Forelimb muscle (tissue), 1 donor: ENCODE measurements around the gene GLIS1. TPM values are rescaled to one million over a fixed set of nuclear protein-coding genes. Genes with fewer than 3 reads are reported as not detected.

ENCODE experiments used
- DNase-seq: peaks from one replicate; pipeline ENCODE4 v3.0.0-alpha.2; 2013; ENCODE audit warnings: low read depth
- polyA plus RNA-seq: library from polyadenylated mRNA; unstranded; fragments of 120-200 nt; gene quantifications from one replicate; pipeline ENCODE4 v1.2.1, GENCODE V29; 2013; ENCODE audit not compliant: insufficient read length

Gene GLIS1
- polyA plus RNA-seq, 1 donor, result 0.06 TPM

GRCh38 chr1:53594391-53595180 lies 144.4 kb downstream of the GLIS1 start:
- DNase-seq, result no peak

DNA sequence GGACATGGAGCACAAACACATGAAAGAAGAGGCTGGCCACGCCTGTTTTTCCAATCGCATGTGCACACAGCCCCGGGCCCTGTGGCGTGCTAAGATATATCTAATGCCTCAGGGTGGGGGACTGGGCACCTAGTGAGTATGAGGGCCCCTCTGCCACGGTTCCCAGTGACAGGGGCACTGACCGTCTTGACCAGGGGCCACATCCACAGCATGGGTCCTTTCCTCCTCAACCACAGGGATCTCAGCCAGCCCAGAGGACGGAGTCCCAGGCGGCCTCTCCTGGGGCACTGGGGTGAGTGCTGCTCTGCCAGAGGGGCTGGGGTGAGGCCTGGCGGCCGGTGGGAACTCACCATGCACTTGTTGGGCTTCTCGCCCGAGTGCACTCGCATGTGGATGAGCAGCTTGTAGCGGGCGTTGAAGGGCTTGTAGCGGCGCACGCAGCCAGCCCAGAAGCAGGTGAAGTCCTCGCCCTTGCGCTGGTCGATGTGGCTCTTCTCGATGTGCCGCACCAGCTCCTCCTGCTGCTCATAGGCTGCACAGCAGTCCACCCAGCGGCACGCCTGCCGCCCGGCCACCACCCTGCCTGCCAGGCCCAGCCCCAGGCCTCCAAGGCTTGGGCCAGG lies 145.1 kb downstream of the GLIS1 start:
- DNase-seq, result no peak

DNA sequence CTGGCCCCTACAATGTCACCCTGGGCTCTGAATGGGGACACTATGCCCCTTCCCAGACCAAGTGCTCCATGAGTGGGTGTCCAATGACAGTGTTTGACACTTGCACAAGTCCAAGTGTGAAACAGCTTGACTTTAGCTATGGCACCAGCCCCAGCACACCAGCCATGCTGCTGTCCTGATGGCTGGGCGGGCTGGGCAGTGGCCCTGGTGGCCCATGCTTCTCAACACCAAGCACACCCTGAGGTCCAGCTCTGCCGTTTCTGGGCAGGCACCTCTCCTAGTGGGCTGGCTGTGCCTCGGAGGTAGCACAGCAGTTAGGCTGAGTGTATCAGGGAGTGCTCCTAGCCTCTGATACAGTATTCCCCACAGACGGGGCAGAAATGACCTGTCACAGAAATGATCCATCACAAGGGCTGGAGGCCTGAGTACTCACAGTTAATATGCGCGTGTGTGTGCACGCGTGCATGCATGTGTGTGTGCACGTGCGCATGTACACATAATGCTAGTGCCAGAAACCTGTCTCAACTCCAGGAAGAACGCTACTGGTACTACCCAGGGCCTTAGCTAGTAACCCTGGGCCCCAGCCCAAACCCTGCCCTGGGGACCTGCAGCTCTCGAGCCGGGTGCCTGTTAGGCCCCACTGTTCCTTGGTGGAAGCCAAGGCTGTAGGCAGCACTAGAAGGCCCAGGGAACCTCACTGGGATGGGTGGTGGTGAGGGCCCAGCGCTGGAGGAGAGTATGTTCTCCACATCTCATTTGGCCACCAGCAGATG lies 145.8 kb downstream of the GLIS1 start:
- no peak for DNase-seq

DNA sequence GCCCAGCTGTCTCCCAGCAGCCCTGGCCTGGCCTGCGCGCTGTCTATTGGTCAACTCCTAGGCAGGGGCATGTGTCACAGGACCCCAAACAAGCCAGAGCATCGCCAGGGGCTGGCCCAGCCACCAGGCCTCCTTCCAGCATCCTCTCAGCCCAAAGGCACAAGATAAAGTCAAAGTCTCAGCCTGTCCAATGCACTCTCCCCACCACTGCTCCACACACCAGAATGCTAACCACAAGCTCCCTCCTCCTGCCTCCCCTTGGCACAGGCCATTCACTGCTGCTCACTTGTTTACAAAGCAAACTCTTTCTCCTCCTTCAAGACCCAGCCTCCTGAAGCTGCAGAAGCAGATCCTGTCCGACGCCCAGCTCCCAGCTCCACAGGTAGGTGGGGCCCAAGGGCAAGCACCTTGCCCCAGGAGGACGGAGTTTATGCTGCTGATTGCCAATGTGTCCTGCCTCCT lies 146.4 kb downstream of the GLIS1 start:
- DNase-seq, result no peak

DNA sequence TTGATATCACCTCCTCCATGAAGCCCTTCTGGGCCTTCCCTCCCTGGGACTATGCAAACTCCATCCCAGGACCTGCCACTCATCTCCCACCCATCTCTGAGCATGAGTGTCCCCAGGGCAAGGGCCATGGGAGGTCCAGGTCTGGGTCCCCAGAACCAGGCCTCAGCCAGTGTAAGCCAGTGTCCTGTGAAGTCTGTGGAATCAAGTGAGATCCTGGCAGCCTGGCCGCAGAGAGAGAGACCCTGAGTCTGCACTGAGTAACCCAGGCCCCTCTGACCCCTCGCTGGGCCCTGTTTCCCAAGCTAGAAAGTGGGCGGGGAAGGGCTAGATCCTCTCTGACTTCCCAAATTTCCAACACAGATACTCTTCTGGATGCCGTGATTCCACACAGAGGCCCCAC lies 147.0 kb downstream of the GLIS1 start:
- no peak for DNase-seq

DNA sequence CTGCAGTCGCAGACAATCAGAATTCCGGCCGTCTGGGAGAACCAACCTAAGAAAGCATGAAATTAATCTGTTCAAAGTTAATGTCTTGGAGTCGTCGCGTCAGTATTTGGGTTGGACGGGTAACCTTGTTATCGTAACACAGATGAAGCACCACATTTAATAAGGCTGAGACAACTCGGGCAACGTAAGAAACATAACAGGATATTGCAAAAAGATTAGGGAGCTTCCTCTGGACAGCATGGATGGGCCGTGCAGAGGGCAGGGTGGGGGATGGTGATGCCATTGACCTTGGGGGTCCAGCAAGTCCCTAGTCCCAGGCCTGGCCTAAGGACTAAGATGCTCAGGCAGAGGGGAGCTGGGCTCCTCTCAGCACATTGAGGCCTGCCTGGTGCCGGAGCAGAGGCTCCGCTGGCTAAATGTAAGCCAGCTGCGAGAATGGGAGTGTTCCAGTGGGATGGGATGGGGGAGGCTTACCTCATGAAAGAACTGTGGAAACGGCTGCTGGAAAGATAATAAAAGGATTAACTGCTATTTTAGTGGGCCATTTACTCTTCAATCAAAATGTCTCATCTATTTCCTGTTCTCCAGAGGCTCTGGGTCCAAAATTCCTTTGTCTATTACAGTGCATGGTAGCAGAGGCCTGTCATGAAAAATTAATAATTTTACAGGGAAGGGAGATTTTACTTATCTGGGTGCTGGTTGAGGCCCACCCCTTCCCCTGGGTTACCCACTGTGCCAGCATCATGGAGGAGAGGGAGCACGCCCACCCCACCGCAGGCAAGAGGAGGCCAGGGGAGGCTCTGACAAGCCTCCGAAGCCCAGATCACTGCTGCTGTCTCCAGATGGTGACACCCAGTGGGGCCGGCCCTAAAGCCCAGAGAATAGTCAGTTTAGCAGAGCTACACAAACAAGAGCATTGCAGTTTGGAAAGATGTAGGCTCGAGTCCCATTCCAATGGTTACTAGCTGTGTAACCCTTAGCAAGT lies 148.1 kb downstream of the GLIS1 start:
- DNase-seq, result no peak

DNA sequence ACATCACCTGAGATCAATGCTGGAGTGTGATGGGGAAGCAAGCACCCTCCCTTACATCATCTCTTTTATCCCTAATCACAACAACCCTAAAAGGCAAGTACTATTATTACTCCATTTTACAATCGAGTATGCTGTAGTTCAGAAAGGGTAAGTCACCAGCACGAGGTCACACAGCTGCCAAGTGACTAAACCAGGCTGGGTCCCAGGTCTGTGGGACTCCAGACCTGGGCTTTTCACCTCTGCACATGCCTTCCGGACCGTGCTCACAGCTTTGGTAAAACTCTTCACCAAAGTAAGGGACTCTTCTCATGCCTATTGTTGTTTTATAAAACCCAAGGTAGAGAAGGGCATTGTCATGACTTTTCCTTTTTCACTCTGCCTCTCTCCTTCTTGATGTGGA lies 148.9 kb downstream of the GLIS1 start:
- DNase-seq, result no peak

DNA sequence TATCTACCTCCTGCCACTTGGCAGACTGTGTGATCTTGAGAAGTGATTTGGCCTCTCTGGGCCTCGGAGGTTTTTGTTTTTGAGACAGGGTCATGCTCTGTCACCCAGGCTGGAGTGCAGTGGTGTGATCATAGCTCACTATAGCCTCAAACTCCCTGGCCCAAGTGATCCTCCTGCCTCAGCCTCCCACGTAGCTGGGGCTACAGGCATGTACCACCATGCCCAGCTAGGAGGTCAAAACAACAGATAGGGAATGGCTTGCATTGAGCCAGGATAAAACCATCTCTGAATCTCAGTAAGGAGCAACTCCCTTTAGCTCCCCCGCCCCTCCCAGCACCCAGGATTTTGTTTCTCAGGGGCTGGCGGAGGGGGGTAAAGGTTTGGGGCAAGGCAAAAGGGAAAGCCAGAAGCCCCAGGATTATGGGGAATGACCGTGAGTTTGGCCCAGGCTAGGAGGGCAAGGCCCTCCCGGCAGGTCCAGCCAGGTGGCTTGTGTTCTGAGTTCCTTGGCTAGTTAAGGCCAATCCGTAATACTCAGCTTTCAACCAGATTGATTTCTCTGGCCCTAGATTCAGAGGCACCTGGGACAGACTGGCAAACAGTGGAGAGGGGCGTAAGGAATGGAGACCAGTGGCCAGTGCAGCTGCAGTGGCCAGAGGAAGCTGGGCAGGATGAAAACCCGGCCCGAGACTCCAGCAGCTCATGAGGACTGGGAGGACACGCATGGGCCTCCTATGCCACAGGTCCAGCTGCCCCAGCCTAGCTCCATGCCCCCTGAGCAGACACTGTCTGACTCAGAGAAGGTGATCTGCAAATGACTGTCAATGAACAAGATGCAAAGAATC lies 149.7 kb downstream of the GLIS1 start:
- no peak for DNase-seq

GRCh38 chr1:53588053-53588779 lies 150.7 kb downstream of the GLIS1 start:
- DNase-seq, result no peak

GRCh38 chr1:53587252-53587988 lies 151.5 kb downstream of the GLIS1 start:
- no peak for DNase-seq

DNA sequence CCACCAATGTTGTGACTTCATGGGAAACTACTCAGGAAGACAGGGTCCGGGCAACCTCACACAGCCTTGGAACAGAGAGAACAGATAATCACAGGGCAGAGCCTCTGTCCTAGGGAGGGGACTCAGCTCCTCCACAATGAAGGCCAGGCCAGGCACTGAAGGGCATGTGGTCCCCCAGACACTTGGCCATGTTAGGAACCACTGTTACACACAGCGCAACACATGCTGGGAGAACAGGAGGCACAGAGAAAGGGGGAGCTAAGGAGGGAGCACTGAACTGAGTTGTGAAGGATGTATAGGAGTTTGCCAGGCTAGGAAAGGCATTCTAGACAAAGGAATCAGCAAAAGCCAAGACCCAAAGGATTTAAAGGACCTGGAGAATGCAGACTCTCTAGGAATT lies 152.2 kb downstream of the GLIS1 start:
- no peak for DNase-seq

DNA sequence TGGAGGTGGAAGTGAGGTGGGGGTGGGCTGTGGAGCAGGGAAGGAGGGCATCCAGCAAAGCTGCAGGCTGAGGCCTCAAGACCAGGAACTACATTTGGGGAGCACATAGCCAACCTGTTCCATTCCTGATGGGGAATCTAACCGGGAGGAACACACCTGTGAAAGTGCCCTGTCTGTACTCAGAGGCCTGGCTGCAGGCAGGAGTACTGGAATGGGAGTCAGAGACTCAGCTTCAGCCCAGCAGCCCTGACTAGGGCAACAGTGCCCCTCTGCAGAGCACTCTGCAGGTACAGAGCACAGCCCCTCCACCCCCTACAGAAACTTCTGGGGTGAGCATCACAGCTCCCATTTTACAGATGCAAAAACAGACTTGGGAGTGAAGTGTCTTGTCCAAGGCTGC lies 153.4 kb downstream of the GLIS1 start:
- no peak for DNase-seq

DNA sequence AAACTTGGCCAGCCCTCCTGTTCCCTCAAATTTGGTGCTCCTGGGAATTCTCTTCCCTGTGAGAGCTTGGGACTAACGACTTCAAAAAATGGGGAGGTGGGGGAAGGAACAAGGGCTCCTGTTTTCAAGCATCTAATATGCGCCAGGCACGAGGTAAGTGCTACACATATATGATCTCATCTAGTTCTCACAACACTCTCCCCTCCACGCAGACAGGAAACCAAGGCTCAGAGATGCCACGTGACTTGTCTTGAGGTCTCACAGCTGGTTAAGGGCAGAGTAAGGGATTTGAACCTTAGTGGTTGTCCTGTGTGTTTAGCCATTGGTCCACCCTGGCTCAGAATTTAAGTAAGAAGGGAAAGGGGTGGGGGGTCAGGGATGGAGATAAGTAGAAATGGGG lies 153.8 kb downstream of the GLIS1 start:
- no peak for DNase-seq

DNA sequence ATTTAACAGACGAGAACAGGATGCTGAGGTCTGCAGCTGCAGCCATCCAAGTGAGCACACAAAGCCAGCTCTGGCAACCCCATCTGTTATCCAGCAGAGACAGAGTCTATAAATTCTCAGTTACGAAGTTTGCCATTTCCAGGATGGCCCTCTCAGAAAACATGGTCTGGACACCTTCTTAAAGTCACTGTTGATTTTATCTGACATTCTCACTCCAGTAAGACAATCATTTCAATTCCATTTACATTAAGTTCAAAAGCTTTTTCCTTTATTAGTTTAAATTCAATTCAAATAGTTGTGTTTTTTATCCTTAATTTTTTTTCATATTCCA lies 154.2 kb downstream of the GLIS1 start:
- DNase-seq, result no peak

- no peak for DNase-seq
Observed at GRCh38 chr1:53583868-53584776, 154.8 kb downstream of the GLIS1 start.

DNA sequence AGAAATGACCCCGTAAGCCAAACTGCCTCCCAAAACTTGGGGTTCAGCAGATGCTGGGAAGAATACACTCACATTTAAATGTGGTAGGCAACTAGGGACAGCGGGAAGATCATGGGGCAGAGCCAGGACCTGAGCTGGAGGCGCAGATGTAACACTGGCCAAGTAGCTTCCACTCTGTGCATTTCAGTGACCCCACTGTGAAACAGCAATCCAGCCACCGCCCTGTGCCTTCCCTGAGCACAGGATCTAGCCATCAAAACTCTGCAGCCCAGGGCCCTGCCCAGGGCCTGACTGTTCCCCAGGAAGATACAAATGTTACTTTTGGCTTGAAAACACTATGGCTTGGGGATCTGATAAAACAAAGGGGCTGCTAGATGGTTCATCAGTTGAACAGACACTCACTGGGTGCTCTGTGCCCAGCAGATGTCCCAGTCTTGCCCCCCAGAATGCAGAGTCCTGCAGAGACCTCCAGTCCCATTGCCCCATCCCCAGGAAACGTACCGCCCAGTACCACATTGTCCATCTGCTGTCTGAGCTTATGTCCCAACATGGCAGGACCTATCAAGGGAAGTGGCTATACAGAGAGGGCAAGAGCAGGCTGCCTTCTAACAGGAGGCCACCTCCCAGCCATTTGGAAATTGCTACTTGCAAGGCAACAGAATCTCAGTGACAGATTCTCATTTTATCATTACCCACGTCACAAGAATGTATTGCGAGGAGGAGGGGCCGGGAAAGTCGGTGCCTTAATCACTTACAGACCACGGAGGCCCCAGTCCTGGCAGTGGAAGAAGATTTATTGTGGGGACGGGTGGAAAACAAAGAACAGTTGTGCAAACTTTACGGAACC lies 155.7 kb downstream of the GLIS1 start:
- no peak for DNase-seq
